ENCODE measurements around the gene RBM47.

GRCh38 chr4:40395166-40395900 lies 234.3 kb downstream of the RBM47 start:
- TF ChIP-seq CTCF (conservative IDR thresholded peaks at IDR 0.05) (no peak), EZH2 (IDR thresholded peaks at IDR 0.05; ENCODE audit: low read depth) (no peak)
